HG02884 (cell line): ENCODE results near the gene GRK2.
"Not testable (repeated sequence)": the region's sequence is repeated elsewhere in the genome, so short reads cannot be mapped to it uniquely, and the experiment has no call there.

ENCODE experiments used
- ATAC-seq: cut with Tn5 transposase; IDR thresholded peaks from one replicate; pipeline ENCODE4 v1.9.1; 2021; ENCODE audit warnings: mild to moderate bottlenecking, moderate library complexity; ENCODE audit not compliant: unreplicated experiment

The GRK2 gene

DNA sequence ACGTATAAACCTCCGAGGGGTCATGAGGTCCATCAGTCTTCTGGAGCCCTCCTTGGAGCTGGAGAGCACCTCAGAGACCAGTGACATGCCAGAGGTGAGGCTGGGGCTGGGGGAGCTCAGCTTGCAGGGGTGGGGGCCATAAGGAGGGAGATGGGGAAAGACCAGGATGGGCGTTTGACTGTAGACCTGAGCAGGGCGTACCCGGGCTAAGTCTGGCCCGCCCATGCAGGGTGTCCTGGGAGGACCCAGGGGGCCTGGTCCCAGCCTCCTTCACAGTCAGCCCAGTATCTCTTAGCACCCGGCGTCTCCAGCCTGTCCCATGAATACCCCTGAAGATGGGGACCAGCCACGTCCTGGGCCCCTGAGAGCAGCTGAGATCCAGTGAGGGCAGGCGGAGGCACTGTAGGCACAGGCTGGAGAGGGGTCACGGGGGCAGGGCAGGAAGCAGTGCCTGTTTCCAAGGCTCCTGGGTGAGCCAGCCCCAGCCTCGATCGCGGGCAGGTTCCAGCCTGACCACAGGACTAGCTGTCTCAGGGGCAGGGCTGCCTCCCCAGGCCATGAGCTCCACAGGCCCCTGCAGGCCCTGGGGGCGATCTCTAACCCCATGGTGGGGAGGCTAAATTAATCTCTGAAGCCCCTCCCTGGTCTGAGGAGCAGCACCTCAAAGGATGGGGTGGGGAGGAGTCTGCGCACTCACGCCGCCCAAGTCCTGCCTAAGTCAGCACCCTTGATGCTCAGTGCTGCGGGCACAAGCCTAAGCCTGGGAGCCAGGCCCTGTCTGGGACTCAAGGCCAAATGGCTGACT is 44.2 kb downstream of the GRK2 start:
- ATAC-seq, result no peak

DNA sequence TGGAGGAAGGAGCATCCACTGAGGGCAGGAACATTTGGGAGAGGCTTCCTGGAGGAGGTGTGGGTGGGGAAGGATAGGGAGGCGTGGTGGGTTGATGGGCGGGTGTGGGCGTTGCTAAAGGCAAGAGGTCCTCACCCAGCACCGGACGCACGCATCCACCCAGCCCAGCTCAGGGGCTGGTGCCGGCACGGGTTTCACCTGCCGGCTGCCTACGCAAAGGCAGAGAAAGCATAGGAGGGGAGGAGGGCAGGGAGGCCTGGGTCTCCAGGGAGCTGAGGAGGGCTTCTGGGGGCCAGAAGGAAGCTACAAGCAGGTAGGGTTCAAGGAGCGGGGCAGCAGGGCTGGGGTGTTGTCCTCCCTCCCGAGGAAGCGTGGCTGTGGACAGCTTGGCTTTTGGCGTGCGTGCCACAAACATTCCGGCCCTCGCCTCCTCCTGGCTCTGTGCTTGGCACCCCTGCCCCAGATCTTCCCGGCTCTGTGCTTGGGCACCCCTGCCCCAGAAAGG is 44.8 kb downstream of the GRK2 start:
- ATAC-seq, result no peak

DNA sequence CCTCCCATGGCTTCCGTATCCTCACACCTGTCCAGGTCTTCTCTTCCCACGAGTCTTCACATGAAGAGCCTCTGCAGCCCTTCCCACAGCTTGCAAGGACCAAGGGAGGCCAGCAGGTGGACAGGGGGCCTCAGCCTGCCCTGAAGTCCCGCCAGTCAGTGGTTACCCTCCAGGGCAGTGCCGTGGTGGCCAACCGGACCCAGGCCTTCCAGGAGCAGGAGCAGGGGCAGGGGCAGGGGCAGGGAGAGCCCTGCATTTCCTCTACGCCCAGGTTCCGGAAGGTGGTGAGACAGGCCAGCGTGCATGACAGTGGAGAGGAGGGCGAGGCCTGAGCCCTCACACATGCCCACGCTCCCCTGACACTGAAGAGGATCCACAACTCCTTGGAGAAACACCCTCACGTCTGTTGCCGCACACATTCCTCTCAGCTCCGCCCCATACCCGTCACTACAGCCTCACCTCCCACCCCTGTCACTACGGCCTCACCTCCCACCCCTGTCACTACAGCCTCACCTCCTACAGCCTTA is 45.3 kb downstream of the GRK2 start:
- ATAC-seq, result no peak

DNA sequence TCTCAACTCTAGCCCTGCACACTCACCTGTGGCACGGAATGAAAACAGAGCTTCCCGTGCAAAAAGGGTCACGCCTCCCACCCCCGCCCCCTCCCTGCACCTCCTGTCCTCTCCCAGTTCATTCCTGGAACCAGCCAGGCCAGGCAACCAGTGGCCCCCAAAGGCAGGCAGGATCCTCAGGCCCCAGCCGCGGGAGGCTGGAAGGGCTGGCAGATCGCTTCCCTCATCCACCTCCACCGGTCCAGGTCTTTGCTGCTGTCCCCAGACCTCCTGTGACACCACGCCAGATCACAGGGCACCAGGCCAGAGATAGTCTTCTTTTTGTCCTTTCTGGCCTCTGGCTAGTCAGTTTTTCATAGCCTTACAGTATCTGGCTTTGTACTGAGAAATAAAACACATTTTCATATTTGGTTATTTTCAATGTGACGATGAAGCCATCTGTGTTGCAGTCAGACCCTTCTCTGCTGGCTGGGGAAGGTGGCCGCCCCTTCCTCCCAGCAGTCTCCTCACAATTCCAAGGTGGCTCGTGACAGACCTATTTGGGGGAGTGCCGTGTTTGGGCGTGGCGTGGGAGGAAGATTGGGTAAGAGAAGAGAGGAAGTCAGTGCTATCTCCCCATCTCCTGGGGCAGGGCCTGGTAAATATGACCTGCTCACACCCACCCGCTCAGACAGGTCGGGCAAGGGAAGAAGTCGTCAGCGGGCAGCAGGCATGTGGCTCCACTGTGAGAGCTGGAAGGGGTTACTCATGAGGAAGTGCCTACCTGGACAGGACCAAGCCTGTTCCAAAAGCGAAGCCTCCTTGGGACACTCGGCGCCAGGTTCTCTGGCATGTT is 46.1 kb downstream of the GRK2 start:
- no peak for ATAC-seq

DNA sequence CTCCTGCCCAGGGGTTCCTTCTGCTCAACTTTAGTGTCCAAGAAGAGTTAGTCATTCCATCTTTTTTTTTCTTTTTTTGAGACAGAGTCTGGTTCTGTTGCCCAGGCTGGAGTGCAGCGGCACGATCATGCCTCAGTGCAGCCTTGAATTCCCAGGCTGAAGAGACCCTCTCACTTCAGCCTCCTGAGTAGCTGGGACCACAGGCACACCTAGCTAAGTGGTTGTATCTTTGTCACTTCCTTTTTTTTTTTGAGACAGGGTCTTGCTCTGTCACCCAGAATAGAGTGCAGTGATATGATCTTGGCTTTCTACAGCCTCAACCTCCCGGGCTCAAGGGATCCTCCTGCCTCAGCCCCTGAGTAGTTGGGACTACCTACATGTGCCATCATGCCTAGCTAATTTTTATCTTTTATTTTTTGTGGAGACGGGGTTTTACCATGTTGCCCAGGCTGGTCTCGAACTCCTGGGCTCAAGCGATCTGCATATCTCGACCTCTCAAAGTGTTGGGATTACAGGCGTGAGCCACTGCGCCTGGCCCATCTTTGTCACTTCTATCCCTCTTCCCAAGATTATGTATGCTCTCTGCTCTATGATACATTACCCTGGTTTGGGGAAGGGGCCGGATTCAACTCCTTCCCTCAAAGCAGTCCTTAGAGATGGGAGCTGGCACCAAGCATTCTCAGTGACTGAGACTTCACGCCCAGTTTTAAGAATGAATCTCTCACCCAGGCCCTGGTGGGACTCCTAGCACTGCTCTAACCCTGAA is 47.0 kb downstream of the GRK2 start:
- no peak for ATAC-seq

DNA sequence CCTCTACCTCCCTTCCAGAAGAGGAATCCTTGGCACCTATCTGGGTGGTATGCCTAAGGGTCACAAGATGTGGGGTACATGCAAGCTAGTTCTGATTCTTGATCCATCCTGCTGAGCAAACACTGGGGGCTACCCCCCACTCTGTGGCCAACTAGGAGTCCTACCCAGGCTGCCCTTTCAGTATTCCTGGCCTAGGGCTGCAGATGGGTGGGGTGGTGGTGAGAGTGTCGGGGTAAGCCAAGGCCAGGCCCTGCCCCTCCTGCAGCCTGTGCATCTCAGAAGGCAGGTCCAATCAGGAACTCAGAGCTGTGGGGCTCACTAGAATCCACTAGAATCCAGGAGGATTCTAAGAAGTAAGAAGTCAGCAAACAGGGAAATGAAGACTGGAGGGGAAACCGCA is 47.9 kb downstream of the GRK2 start:
- no peak for ATAC-seq

DNA sequence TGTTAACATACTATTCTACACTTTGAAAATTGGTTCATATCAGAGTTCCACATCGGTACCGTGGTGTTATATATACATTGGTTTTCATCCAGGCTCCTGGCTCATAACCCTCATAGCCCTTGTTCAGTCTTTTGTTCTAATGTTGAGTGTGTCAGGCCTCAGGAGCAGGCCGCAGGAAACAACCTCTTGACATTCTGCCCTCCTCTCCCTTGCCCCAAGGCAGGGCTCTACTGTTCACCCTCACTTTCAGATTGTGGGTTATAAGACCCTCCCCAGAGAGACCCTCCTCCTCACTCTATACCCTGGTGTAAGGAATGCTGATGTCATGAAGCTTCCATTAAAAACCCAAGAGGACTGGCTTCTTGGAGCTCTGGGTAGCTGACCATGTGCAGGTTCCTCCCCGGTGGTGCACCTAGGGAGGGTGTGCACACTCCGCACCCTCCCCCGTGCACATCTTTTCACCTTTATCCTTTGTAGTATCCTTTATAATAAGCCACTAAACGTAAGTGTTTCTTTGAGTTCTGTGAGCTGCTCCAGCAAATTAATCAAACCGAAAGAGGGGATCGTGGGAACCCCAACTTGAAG is 49.1 kb downstream of the GRK2 start:
- ATAC-seq, result no peak

DNA sequence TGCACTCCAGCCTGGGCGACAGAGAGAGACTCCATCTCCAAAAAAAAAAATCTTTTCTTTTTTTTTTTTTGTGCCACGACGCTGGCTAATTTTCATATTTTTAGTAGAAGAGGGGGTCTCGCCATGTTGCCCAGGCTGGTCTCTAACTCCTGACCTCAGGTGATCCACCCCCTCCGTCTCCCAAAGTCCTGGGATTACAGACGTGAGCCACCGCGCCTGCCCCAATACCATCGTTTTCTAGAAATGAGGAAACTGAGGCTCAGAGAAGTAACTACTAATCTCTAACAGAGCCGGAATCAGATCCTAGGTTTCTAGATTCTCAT is 50.6 kb downstream of the GRK2 start:
- no peak for ATAC-seq

DNA sequence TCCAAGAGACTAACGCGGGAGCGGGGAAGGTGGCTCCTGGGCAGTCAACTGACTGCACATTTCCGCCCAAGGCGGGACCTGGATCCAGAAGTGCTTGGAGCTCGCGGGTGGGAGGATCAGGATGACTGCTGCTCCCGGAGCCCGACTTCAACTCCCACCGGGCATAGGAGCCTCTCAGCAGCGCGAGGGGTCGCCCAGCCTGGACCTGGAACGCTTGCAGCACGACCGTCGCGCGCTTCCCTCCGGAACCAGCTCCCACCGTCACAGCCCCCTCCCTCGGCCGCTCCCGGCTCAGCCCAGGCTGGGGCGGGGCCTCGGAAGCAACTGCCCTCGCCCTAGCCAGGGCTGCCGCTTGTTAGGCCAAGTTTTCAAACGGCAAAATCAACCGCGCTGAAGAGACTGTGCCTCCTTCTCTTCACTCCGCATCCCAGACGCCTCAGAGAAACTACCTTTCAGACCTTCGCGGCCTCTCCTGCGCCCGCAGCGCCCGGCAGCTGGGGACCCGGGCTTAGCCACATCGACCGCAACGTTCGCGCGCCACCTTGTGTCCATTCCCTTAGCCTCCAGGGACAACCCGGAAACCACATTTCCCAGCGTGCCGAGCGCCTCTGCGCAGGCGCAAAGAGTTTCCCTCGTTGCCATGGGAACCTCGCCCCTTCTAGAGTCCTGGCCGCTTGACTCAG is 51.1 kb downstream of the GRK2 start:
- peak; percentile 76 for ATAC-seq

DNA sequence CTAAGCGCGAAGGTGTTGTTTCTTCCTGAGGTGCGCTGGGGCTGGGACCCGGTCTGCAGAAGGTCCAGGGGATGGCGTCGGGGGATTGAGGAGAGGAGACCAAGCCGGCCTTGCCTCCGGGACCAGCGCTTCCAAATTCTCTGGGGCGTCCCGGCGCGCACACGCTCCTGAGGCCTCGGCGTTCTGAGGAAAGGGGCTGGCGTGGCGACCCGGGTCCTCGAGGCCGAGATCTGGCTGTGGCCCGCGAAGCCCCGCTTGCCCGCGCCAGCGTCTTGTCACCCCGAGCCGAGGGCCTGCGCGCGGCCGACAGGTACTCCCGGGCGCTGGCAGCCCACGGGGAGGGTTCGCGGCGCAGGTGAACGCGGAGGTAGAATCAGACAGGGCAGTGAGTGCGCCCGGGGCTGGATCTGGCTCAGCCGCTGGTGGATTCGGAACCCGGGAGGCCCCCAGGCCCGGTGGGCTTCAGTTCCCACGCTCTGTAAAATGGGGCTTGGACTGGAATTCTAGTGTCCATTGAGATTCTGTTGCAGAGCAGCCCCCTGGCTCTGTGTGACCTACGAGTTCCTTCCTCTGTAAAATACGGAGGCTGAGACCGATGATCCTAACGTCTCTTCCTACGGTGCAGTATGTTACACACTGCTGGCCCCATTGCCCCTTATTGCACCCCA is 51.7 kb downstream of the GRK2 start:
- peak; percentile 14 for ATAC-seq

DNA sequence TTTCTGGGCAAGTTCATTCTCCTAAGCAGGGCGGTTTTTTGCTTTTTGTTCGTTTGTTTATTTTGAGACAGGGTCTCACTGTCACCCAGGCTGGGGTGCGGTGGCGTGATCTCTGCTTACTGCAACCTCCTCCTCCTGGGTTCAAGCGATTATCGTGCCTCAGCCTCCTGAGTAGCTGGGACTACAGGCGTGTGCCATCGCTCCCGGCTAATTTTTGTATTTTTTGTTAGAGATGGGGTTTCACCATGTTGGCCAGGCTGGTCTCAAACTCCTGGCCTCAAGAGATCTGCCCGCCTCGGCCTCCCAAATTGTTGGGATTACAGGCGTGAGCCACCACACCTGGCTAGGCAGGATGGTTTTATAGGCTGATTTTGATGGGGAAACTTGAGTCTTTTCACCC is 52.6 kb downstream of the GRK2 start:
- ATAC-seq, result not testable (repeated sequence)

DNA sequence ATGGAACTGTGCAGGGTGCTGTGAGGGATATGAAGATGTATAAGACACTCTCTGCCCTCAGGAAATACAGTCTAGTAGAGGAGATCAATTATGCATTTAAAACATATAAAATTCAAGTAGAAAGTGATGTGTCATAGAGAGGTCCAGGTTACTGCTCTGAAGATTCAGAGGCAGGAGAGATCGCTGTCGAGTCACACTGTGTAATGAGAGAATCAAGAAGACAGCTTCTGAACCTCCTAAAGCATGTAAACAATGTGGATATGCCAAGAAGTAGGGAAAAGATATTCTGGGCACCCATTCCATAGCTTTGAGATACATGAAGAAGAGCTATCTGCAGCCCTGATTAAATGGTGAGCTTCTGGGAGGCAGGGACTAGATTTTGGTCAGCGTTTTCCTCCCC is 53.7 kb downstream of the GRK2 start:
- ATAC-seq, result no peak

DNA sequence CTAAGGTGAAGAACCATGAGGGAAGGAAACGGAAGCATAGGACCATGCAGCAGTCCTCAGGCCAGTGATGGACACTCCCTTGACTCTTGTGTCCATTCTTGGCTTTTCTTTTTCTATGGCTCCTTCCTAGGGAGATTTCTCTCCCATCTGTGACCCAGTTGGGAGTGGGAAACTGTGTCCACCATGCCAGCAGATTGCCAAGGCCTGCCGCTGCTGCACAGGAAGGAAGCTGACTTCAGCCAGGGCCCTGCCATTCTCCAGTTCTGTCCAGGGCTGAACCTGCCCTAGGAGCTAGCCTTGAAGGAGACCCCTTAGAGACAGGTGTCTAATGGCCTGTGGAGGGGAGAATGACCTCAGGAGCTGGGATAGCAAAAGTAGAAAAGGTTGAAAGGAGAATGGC is 54.4 kb downstream of the GRK2 start:
- ATAC-seq, result no peak

DNA sequence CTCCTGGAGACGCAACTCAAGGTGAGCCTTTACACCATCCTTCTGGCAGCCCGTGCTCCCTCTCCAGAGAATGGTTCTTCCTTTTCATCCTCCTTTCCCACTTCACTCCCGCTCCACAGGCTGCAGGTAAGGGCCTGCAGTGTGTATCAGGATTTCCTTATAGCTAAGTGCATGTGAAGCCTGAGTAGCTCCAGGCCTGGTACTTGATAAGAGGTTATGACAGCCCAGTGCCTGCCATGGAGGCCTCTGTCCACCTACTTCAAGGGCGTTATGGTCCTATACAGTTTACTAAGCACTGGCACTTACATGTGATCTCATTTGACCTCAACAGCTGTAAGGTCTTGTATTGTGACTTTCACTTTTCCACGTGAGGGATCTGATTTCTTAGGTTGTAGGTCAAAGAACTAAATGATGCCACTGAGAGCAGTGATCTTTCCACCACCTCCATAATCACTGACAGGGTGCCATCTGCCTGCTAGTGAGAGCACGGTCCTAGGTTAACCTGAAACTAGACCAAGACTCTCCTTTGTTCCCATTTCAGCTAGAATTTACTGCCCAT is 55.1 kb downstream of the GRK2 start:
- ATAC-seq, result no peak

DNA sequence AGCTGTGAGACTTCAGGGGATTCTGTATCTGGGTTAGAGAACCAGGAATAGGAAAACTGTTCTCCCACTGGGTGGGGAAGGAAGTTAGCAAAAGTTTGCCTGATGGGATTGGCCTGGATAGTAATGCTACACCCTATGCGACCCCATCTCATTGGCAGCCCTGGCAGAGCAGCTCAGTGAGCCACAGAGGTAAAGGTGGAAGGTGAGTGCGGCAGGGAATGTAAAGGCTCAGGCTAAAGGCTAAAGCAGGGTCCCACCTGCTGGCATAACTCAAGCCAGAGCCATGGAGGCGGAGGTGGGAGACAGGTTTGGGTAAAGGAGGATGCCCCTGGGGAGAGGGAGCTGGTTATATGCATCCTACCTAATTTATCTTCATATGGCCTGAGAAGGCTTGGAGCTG is 55.8 kb downstream of the GRK2 start:
- no peak for ATAC-seq

DNA sequence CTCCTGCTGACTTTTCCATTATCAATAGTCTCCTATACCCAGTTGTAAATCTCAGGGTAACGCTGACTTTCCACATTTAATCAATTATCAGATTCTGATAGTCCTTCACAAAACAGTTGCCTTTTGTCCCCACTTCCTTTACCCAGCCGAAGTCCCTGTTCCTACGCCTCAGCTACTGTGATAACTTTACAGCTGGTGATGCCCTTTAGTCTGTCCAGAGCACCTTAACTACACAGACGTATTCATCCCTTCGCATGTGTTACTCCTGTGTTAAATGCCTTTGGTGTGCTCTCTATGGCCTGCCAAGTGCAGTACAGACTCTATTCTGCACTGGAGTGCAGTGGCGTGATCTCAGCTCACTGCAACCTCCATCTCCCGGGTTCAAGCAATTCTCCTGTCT is 57.3 kb downstream of the GRK2 start:
- no peak for ATAC-seq

DNA sequence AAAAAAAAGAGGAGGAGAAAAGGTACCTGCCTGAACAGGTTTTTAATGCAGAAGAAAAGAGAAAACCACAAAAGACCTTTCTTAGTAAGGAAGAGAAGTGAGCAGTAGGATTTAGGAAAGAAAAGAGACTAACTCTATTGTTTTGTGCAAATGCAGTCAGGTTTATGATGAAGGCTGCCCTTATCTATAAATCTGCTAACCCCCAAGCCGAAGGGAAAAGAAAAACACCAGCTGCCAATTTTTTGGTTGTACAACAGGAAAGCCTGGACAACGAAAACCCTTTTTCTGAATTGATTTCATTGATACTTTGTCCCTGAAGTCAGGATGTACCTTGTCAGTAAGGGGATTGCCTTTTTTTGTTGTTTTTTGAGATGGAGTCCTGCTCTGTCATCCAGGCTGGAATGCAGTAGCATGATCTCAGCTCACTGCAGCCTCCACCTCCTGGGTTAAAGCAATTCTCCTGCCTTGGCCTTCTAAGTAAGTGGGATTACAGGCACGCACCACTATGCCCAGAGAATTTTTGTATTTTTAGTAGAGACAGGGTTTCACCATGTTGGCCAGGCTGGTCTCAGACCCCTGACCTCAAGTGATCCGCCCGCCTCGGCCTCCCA is 65.9 kb downstream of the GRK2 start:
- no peak for ATAC-seq
